H9 (cell line): ENCODE data around the gene CCDC51. TPM values are rescaled to one million over a fixed set of nuclear protein-coding genes. Genes with fewer than 3 reads are reported as not detected.
A peak's percentile ranks its signal among the peaks of the same experiment; 100 is the strongest.

Source experiments
- DNase-seq: peaks from one replicate; pipeline ENCODE4 v3.0.0-alpha.2; 2017
- H2AFZ ChIP-seq: one replicate; pipeline ENCODE4 v1.6.1; 2013; ENCODE audit warnings: mild to moderate bottlenecking, low read length, control low read depth, moderate library complexity
- H2AK5ac ChIP-seq: 2 replicates; pipeline ENCODE4 v1.6.1; 2013; ENCODE audit warnings: low read length, control low read depth, mixed read lengths; ENCODE audit not compliant: insufficient read length
- H2BK120ac ChIP-seq: one replicate; pipeline ENCODE4 v1.6.1; 2013; ENCODE audit warnings: low read depth, mild to moderate bottlenecking, low read length, control low read depth, inconsistent platforms; ENCODE audit not compliant: poor library complexity, severe bottlenecking
- H2BK12ac ChIP-seq: 2 replicates; pipeline ENCODE4 v1.6.1; 2013; ENCODE audit warnings: low read length, control low read depth, mixed read lengths, low read depth; ENCODE audit not compliant: insufficient read length
- H2BK15ac ChIP-seq: 2 replicates; pipeline ENCODE4 v1.6.1; 2013; ENCODE audit warnings: low read depth, low read length, control low read depth
- H2BK20ac ChIP-seq: one replicate; pipeline ENCODE4 v1.6.1; 2013; ENCODE audit warnings: low read depth, mild to moderate bottlenecking, low read length, control low read depth, inconsistent platforms; ENCODE audit not compliant: poor library complexity, severe bottlenecking
- H2BK5ac ChIP-seq: 2 replicates; pipeline ENCODE4 v1.6.1; 2013; ENCODE audit warnings: low read length, control low read depth, mixed read lengths; ENCODE audit not compliant: insufficient read length
- H3K14ac ChIP-seq: 2 replicates; pipeline ENCODE4 v1.6.1; 2013; ENCODE audit warnings: low read length, control low read depth; ENCODE audit not compliant: insufficient read depth
- H3K18ac ChIP-seq: 2 replicates; pipeline ENCODE4 v1.6.1; 2013; ENCODE audit warnings: low read depth, mild to moderate bottlenecking, mixed read lengths, low read length, control low read depth; ENCODE audit not compliant: insufficient read length
- H3K23ac ChIP-seq: 2 replicates; pipeline ENCODE4 v1.6.1; 2013; ENCODE audit warnings: low read length, control low read depth, mixed read lengths, low read depth; ENCODE audit not compliant: insufficient read length
- H3K23me2 ChIP-seq: 2 replicates; pipeline ENCODE4 v1.6.1; 2013; ENCODE audit warnings: low read depth, mild to moderate bottlenecking, mixed read lengths, low read length, control low read depth; ENCODE audit not compliant: insufficient read length, poor library complexity, severe bottlenecking
- H3K27ac ChIP-seq: 2 replicates; pipeline ENCODE4 v1.5.1; 2013; ENCODE audit warnings: low read length, control low read depth, mixed read lengths, low read depth; ENCODE audit not compliant: insufficient read length
- H3K27me3 ChIP-seq: 2 replicates; pipeline ENCODE4 v1.6.1; 2013; ENCODE audit warnings: low read length, control low read depth, inconsistent platforms; ENCODE audit not compliant: insufficient read depth
- H3K4ac ChIP-seq: 2 replicates; pipeline ENCODE4 v1.6.1; 2013; ENCODE audit warnings: low read depth, mild to moderate bottlenecking, control low read depth, inconsistent platforms, low read length, moderate library complexity
- H3K4me1 ChIP-seq: 2 replicates; pipeline ENCODE4 v1.6.1; 2013; ENCODE audit warnings: low read length, control low read depth, inconsistent platforms; ENCODE audit not compliant: insufficient read depth
- H3K4me2 ChIP-seq: 2 replicates; pipeline ENCODE4 v1.6.1; 2013; ENCODE audit warnings: low read length, control low read depth, mixed read lengths; ENCODE audit not compliant: insufficient read length, insufficient read depth
- H3K56ac ChIP-seq: 2 replicates; pipeline ENCODE4 v1.6.1; 2013; ENCODE audit warnings: low read depth, mild to moderate bottlenecking, mixed read lengths, low read length, control low read depth; ENCODE audit not compliant: insufficient read length
- H3K79me1 ChIP-seq: 2 replicates; pipeline ENCODE4 v1.6.1; 2013; ENCODE audit warnings: low read depth, mild to moderate bottlenecking, moderate library complexity, low read length, control low read depth, inconsistent platforms; ENCODE audit not compliant: insufficient read depth, poor library complexity, severe bottlenecking
- H3K79me2 ChIP-seq: 2 replicates; pipeline ENCODE4 v1.6.1; 2013; ENCODE audit warnings: low read length, control low read depth, inconsistent platforms; ENCODE audit not compliant: insufficient read depth
- H3K9ac ChIP-seq: 2 replicates; pipeline ENCODE4 v1.6.1; 2013; ENCODE audit warnings: low read length, control low read depth, mixed read lengths; ENCODE audit not compliant: insufficient read length; ENCODE audit errors: extremely low read depth
- H3K9me3 ChIP-seq: one replicate; pipeline ENCODE4 v1.6.1; 2013; ENCODE audit warnings: low read depth, low read length, inconsistent platforms; ENCODE audit not compliant: control insufficient read depth
- H3T11ph ChIP-seq: one replicate; pipeline ENCODE4 v1.6.1; 2013; ENCODE audit warnings: mild to moderate bottlenecking, low read length, control low read depth, inconsistent platforms
- H4K20me1 ChIP-seq: one replicate; pipeline ENCODE4 v1.6.1; 2013; ENCODE audit not compliant: control insufficient read depth, insufficient read length, insufficient read depth
- H4K5ac ChIP-seq: 2 replicates; pipeline ENCODE4 v1.6.1; 2013; ENCODE audit warnings: low read depth, mild to moderate bottlenecking, mixed read lengths, low read length, control low read depth; ENCODE audit not compliant: insufficient read length
- H4K8ac ChIP-seq: replicated peaks from 2 replicates; pipeline ENCODE4 v1.6.1; 2013; ENCODE audit warnings: low read length, control low read depth, mixed read lengths, low read depth; ENCODE audit not compliant: insufficient read length
- H4K91ac ChIP-seq: 2 replicates; pipeline ENCODE4 v1.6.1; 2013; ENCODE audit warnings: low read depth, mild to moderate bottlenecking, moderate library complexity, mixed read lengths, low read length, control low read depth; ENCODE audit not compliant: insufficient read length
- H3K27ac Mint-ChIP-seq, 3 experiments: 2 replicates in 2 of 3; 3 replicates in 1 of 3; pipeline ENCODE4 v1.8.0; 2020 to 2021; ENCODE audit warnings: mixed read lengths in 3 of 3, mild to moderate bottlenecking in 1 of 3, moderate library complexity in 1 of 3
- H3K27me3 Mint-ChIP-seq: 2 replicates; pipeline ENCODE4 v1.8.0; 2021; ENCODE audit warnings: low read depth, mild to moderate bottlenecking, moderate library complexity, mixed read lengths
- H3K36me3 Mint-ChIP-seq, 3 experiments: 2 replicates in 2 of 3; 3 replicates in 1 of 3; pipeline ENCODE4 v1.8.0; 2020 to 2021; ENCODE audit warnings: low read depth in 3 of 3, mixed read lengths in 3 of 3; ENCODE audit not compliant: insufficient read depth in 1 of 3
- H3K4me1 Mint-ChIP-seq, 2 experiments: 2 replicates each; pipeline ENCODE4 v1.8.0; 2020; ENCODE audit warnings: mixed read lengths in 2 of 2
- H3K4me3 Mint-ChIP-seq, 2 experiments: 2 replicates in 1 of 2; 3 replicates in 1 of 2; pipeline ENCODE4 v1.8.0; 2020 to 2021; ENCODE audit warnings: mild to moderate bottlenecking in 2 of 2, mixed read lengths in 2 of 2, moderate library complexity in 1 of 2
- H3K9me3 Mint-ChIP-seq, 2 experiments: 2 replicates in 1 of 2; 3 replicates in 1 of 2; pipeline ENCODE4 v1.8.0; 2020; ENCODE audit warnings: mild to moderate bottlenecking in 2 of 2, mixed read lengths in 2 of 2, moderate library complexity in 1 of 2
- WGBS: extraction: QIAGEN DNeasy Blood & Tissue Kit; methylation state at CpG from one replicate; pipeline ENCODE4 v1.1.7; 2013; ENCODE audit warnings: missing lambda C conversion rate, low lambda C conversion rate, mixed read lengths; ENCODE audit not compliant: insufficient read length; ENCODE audit errors: extremely low coverage; 5-methylcytosine and 5-hydroxymethylcytosine counted together
- total RNA-seq: library from RNA; stranded (reverse); gene quantifications from 2 replicates; pipeline ENCODE4 v1.2.1, GENCODE V29; 2021
- TF ChIP-seq, protein P1 (sequence below): fragments of 200-600 bp; sonication (generic); conservative IDR thresholded peaks from 3 replicates; pipeline ENCODE4 v1.8.0; 2021; ENCODE audit warnings: antibody characterized with exemption, mild to moderate bottlenecking

Gene CCDC51
- total RNA-seq, 1 experiment from 2014 or later: 20.0 TPM

DNA sequence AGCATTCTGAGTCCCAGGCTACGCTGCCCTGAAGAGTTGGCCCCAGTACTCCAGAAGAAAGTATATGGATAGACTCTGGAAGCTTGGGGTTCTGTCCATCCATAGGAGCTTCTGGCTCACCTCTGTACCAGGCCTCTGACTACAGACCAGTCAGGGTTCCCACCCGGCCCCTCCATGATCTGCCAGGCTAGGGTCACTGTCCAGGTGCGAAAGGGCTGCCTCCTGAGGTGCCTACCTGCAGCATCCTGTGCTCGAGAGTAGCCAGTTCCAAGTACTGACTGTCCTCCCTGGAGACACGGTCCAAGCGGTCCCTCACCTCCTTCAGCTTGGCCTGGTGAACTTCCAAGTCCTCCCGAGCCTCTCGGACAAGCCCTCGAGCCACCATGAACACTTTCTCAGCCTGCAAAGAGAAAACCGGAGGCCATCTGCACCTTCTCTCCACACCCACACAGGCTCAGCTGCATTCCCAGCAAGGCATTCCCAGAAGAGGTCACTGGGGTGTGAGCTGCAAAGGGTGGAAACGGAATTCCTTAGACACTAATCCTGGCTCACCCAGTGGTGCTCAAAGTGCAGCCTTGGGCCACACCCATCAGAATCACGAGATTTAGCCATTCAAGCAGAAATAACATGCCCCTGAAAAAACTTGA, 6.3 kb downstream of the CCDC51 start:
- H2BK120ac ChIP-seq: no peak overlapping the region
- H3K4me2 ChIP-seq: no peak overlapping the region
- H3K9me3 ChIP-seq: no peaks in the 10 kb centered on the region
- no peak overlapping the region for H3K23ac ChIP-seq
- H3K4me3 Mint-ChIP-seq: no peak overlapping the region
- no peak overlapping the region for H2AFZ ChIP-seq
- no peaks in the 10 kb centered on the region for H3K27me3 Mint-ChIP-seq
- H3K36me3 Mint-ChIP-seq: peaks cover 21 to 40% (median 38%) of the 10 kb centered on the region in 3 experiments; a peak in 6 of 7 replicates
- no peak overlapping the region for H2BK5ac ChIP-seq
- H3K18ac ChIP-seq: no peak overlapping the region
- no peaks in the 10 kb centered on the region for H4K20me1 ChIP-seq
- H3K4me1 ChIP-seq: peaks cover 7% of the 10 kb centered on the region; the same call in 1 of the 2 replicates
- H2BK20ac ChIP-seq: no peak overlapping the region
- peak overlapping the region in 1 of 3 experiments; percentile 56; a peak in 1 of 7 replicates for H3K27ac Mint-ChIP-seq
- H3K27me3 ChIP-seq: no peaks in the 10 kb centered on the region
- no peak overlapping the region for H3T11ph ChIP-seq
- no peak overlapping the region for H2BK15ac ChIP-seq
- no peak for DNase-seq
- no peak overlapping the region for H2BK12ac ChIP-seq
- WGBS: no CpG with 5 or more reads among the region's 12 CpGs
- peaks cover 25 to 27% of the 10 kb centered on the region in 2 experiments for H3K4me1 Mint-ChIP-seq
- no peak overlapping the region for H3K9ac ChIP-seq
- H3K4ac ChIP-seq: no peak overlapping the region
- no peak overlapping the region for H4K91ac ChIP-seq
- H3K23me2 ChIP-seq: peaks cover 4% of the 10 kb centered on the region
- no peak overlapping the region for H2AK5ac ChIP-seq
- no peak overlapping the region for H3K56ac ChIP-seq
- no peaks in the 10 kb centered on the region for H3K79me2 ChIP-seq
- TF ChIP-seq, protein P1, sequence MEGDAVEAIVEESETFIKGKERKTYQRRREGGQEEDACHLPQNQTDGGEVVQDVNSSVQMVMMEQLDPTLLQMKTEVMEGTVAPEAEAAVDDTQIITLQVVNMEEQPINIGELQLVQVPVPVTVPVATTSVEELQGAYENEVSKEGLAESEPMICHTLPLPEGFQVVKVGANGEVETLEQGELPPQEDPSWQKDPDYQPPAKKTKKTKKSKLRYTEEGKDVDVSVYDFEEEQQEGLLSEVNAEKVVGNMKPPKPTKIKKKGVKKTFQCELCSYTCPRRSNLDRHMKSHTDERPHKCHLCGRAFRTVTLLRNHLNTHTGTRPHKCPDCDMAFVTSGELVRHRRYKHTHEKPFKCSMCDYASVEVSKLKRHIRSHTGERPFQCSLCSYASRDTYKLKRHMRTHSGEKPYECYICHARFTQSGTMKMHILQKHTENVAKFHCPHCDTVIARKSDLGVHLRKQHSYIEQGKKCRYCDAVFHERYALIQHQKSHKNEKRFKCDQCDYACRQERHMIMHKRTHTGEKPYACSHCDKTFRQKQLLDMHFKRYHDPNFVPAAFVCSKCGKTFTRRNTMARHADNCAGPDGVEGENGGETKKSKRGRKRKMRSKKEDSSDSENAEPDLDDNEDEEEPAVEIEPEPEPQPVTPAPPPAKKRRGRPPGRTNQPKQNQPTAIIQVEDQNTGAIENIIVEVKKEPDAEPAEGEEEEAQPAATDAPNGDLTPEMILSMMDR: no peak
- no peaks in the 10 kb centered on the region for H3K9me3 Mint-ChIP-seq
- H4K5ac ChIP-seq: no peak overlapping the region
- no peak overlapping the region for H3K27ac ChIP-seq
- H4K8ac ChIP-seq: no peak overlapping the region
- H3K79me1 ChIP-seq: no peaks in the 10 kb centered on the region
- no peak overlapping the region for H3K14ac ChIP-seq
